K562 (cell line): ENCODE measurements around the gene MYO3B. TPM values are rescaled to one million over a fixed set of nuclear protein-coding genes. Genes with fewer than 3 reads are reported as not detected.

Experiments used
- CREB3 ChIP-seq: fragments of 450-650 bp; conservative IDR thresholded peaks from 2 replicates; pipeline ENCODE4 v1.6.1; 2016; ENCODE audit warnings: missing genetic modification characterization, low read depth, mild to moderate bottlenecking, missing compliant biosample characterization, moderate library complexity
- DEAF1 ChIP-seq: fragments of 450-650 bp; formaldehyde crosslinking; IDR thresholded peaks from 2 replicates; pipeline ENCODE4 v1.4.0; 2020; ENCODE audit warnings: mild to moderate bottlenecking, moderate library complexity
- EHMT2 ChIP-seq: fragments of 450-650 bp; IDR thresholded peaks from 2 replicates; pipeline ENCODE4 v1.6.1; 2018; ENCODE audit warnings: antibody characterized with exemption
- GMEB1 ChIP-seq: fragments of 250-450 bp; sonication (Bioruptor Pico); IDR thresholded peaks from 2 replicates; pipeline ENCODE4 v1.4.0; 2020; ENCODE audit warnings: mild to moderate bottlenecking
- HES1 ChIP-seq: fragments of 450-650 bp; IDR thresholded peaks from 2 replicates; pipeline ENCODE4 v1.6.1; 2016; ENCODE audit warnings: low read depth, mild to moderate bottlenecking, moderate library complexity
- HNRNPH1 ChIP-seq: fragments of 200-400 bp; formaldehyde crosslinking; optimal IDR thresholded peaks from 2 replicates; pipeline ENCODE3; 2017; ENCODE audit warnings: low read depth, mild to moderate bottlenecking, low read length, moderate library complexity
- KLF13 ChIP-seq: fragments of 450-650 bp; IDR thresholded peaks from 2 replicates; pipeline ENCODE4 v1.6.1; 2016; ENCODE audit warnings: missing genetic modification characterization, low read depth, mild to moderate bottlenecking, missing compliant biosample characterization, moderate library complexity, borderline replicate concordance
- KLF6 ChIP-seq: fragments of 250-450 bp; sonication (Bioruptor Pico); IDR thresholded peaks from 2 replicates; pipeline ENCODE4 v1.4.0; 2020; ENCODE audit warnings: mild to moderate bottlenecking, moderate library complexity, borderline replicate concordance
- NR0B1 ChIP-seq: fragments of 450-650 bp; IDR thresholded peaks from one replicate; pipeline ENCODE4 v1.6.1; 2018; ENCODE audit warnings: mild to moderate bottlenecking, moderate library complexity; ENCODE audit not compliant: partially characterized antibody
- PML ChIP-seq: IDR thresholded peaks from 2 replicates; pipeline ENCODE4 v1.6.1; 2012; ENCODE audit warnings: low read length, inconsistent platforms
- SIX5 ChIP-seq, 2 experiments: IDR thresholded peaks; 2 replicates each; pipeline ENCODE4 v1.6.1; 2011; ENCODE audit warnings: low read length in 2 of 2, borderline replicate concordance in 1 of 2, low read depth in 1 of 2, mild to moderate bottlenecking in 1 of 2, moderate library complexity in 1 of 2; ENCODE audit not compliant: insufficient read depth in 1 of 2
- ZFP91 ChIP-seq: sonication (generic); formaldehyde crosslinking; IDR thresholded peaks from 2 replicates; pipeline ENCODE4 v1.8.0; 2022; ENCODE audit warnings: mild to moderate bottlenecking, missing genetic modification reagents
- ZNF395 ChIP-seq: fragments of 200-800 bp; sonication (Bioruptor generic); IDR thresholded peaks from 2 replicates; pipeline ENCODE4 v1.6.1; 2017; ENCODE audit warnings: missing genetic modification characterization, missing compliant biosample characterization
- ZNF511 ChIP-seq: sonication (generic); formaldehyde crosslinking; IDR thresholded peaks from 2 replicates; pipeline ENCODE4 v1.8.0; 2022; ENCODE audit warnings: mild to moderate bottlenecking, missing genetic modification reagents
- ZZZ3 ChIP-seq: fragments of 450-650 bp; IDR thresholded peaks from 2 replicates; pipeline ENCODE4 v1.6.1; 2016; ENCODE audit warnings: antibody characterized with exemption, mild to moderate bottlenecking, moderate library complexity
- polyA plus RNA-seq, 8 experiments: library from polyadenylated mRNA; depleted of rRNA in 4 of 8; stranded (reverse) in 5 of 8; unstranded in 3 of 8; fragments of >200 nt; fragmentation: Nextera tagmentation in 2 of 8; fragmentation: Illumina TruSeq in 1 of 8; extraction: Ambion mirVana in 2 of 8; extraction: Trizol in 1 of 8; gene quantifications; 2 replicates each; pipeline versions ENCODE4 v1.2.1 to v1.2.3, GENCODE V29; 2011 to 2014; ENCODE audit warnings: inconsistent platforms in 1 of 8, missing spikeins in 1 of 8
- total RNA-seq, 7 experiments: library from RNA; depleted of rRNA in 6 of 7; stranded (reverse); fragments of >200 nt in 6 of 7; fragmentation: Illumina TruSeq in 2 of 7; extraction: Trizol in 2 of 7; gene quantifications; 2 replicates each; pipeline versions ENCODE4 v1.2.1 to v1.2.3, GENCODE V29; 2011 to 2021; ENCODE audit warnings: low replicate concordance in 1 of 7

The MYO3B gene
- total and polyA plus RNA-seq, 9 of the 15 experiments (the other 6 are each of a cell fraction or from before 2014, with no cell fraction given) = 2.7 to 6.5 (median 3.6) TPM

GRCh38 chr2:170247882-170248393 lies 70.0 kb downstream of the MYO3B start (continued):
- TF ChIP-seq NR0B1 (no peak), ZNF395 (CRISPR knock-in tag) (0 out of 2 replicates have a peak, but pooled peaks have one; percentile 68), ZZZ3 (no peak), KLF6 (CRISPR knock-in tag) (peak; percentile 85), KLF13 (peak; percentile 65; the same call in 1 of the 2 replicates), CREB3 (no peak), ZNF511 (CRISPR knock-in tag) (no peak), HNRNPH1 (no peak), DEAF1 (CRISPR knock-in tag) (peak; percentile 34; the same call in 1 of the 2 replicates), EHMT2 (no peak), SIX5 (IDR thresholded peaks at IDR 0.05; ENCODE audit: borderline replicate concordance in 1 of 2, insufficient read depth in 1 of 2, low read depth in 1 of 2, low read length in 2 of 2) (no peak), GMEB1 (CRISPR knock-in tag) (0 out of 2 replicates have a peak, but pooled peaks have one; percentile 31), HES1 (no peak), PML (0 out of 2 replicates have a peak, but pooled peaks have one; percentile 41), ZFP91 (CRISPR knock-in tag) (no peak)
